SK-N-SH treated with all-trans-retinoic acid at 6 μM for 48 hours (cell line): ENCODE measurements around the gene EEFSEC.

ENCODE experiments used
- RARB ChIP-seq: fragments of 250-450 bp; sonication (Bioruptor Pico); IDR thresholded peaks from 2 replicates; pipeline ENCODE4 v1.8.0; 2021; ENCODE audit warnings: mild to moderate bottlenecking, moderate library complexity
- ZNF565 ChIP-seq: fragments of 450-650 bp; formaldehyde crosslinking; conservative IDR thresholded peaks from 2 replicates; pipeline ENCODE4 v1.5.0; 2020; ENCODE audit warnings: low read depth, mild to moderate bottlenecking, moderate library complexity
- TF ChIP-seq, protein P1 (sequence below): fragments of 250-450 bp; sonication (Bioruptor Pico); IDR thresholded peaks from 2 replicates; pipeline ENCODE4 v1.8.0; 2020; ENCODE audit warnings: mild to moderate bottlenecking, moderate library complexity, borderline replicate concordance

DNA sequence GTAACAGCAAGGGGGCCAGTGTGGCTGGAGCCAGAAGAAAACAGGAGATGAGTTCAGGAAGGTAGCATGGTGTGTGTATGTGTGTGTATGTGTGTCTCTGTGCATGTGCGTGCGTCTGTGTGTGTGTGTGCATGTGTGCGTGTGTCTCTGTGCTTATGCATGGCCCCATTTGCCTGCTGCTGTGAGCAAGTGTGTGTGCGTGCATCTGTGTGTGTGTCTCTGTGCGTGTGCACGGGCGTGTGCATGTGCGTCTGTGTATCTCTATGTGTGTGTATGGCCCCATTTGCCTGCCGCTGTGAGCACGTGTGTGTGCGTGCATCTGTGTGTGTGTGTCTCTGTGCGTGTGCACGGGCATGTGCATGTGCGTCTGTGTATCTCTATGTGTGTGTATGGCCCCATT is 7.1 kb upstream of the EEFSEC start:
- TF ChIP-seq RARB (CRISPR knock-in tag) (no peak), ZNF565 (no peak)
- TF ChIP-seq, protein P1, sequence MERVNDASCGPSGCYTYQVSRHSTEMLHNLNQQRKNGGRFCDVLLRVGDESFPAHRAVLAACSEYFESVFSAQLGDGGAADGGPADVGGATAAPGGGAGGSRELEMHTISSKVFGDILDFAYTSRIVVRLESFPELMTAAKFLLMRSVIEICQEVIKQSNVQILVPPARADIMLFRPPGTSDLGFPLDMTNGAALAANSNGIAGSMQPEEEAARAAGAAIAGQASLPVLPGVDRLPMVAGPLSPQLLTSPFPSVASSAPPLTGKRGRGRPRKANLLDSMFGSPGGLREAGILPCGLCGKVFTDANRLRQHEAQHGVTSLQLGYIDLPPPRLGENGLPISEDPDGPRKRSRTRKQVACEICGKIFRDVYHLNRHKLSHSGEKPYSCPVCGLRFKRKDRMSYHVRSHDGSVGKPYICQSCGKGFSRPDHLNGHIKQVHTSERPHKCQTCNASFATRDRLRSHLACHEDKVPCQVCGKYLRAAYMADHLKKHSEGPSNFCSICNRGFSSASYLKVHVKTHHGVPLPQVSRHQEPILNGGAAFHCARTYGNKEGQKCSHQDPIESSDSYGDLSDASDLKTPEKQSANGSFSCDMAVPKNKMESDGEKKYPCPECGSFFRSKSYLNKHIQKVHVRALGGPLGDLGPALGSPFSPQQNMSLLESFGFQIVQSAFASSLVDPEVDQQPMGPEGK (CRISPR knock-in tag), result no peak
